Umbilical cord (tissue), 2 donors: Measurements from ENCODE around the gene IGSF21. TPM values are rescaled to one million over a fixed set of nuclear protein-coding genes. Genes with fewer than 3 reads are reported as not detected.
"Not testable (repeated sequence)": the region's sequence is repeated elsewhere in the genome, so short reads cannot be mapped to it uniquely, and the experiment has no call there.

Experiments
- DNase-seq: peaks from one replicate; pipeline ENCODE4 v3.0.0-alpha.2; 2015; ENCODE audit warnings: low spot score
- total RNA-seq: library from RNA; depleted of rRNA; stranded (reverse); fragments of >200 nt; gene quantifications from one replicate; pipeline ENCODE4 v1.2.3, GENCODE V29; 2014; ENCODE audit warnings: low replicate concordance; ENCODE audit not compliant: insufficient read depth

The IGSF21 gene
- total RNA-seq, 1 donor from 2014 or later, result 6.0 TPM

- no peak for DNase-seq
Observed at GRCh38 chr1:18353992-18354391, 246.4 kb downstream of the IGSF21 start.

GRCh38 chr1:18354612-18355011 lies 247.0 kb downstream of the IGSF21 start:
- DNase-seq, result no peak

DNA sequence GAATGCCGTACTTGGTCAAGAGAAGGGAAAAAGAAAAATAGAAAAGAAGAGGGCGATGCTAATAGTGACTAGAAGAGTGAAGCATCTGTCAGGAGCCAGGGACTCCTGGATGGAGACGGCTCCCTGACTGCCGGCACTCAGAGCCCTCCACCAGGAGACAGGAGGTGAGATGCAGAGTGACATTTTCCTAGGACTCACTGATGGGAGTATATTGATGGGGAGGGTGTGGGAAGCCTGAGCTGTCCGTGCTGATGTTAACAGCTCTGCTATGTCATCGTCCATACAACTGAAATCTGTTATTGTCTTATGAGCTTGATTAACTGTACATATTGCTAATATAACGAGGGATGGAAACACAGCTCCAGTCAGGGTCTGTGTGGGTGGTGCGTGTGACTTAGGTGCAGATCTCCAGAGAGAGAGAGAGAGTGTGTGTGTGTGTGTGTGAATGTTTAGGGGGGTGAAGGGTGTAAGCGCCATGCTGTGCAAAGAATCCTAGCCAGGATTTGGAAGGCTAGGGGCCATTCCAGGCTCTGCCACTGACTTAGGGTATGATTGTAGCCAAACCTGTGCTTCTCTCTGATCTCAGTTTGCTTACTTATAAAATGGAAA lies 250.1 kb downstream of the IGSF21 start:
- DNase-seq, result no peak

DNA sequence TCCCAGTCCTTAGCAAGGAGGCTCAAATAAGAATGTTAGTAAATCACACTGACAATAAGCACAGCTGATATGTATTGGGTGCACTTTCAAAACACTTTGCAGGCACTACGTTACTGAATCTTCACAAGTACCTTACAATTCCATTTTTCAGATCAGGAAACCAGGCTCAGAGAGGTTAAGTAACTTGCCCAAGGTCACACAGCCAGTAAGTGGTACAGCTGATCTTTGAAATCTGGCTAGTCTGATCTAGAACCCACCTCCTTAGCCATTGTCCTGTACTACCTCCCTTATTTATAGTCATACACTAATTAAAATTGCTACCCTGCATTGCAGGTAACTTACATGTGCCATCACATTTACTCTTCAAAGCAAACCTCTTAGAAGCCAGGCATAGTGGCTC lies 251.0 kb downstream of the IGSF21 start:
- DNase-seq, result no peak

GRCh38 chr1:18360251-18360650 lies 252.7 kb downstream of the IGSF21 start:
- no peak for DNase-seq

- no peak for DNase-seq
Observed at GRCh38 chr1:18362150-18362549, 254.6 kb downstream of the IGSF21 start.

DNA sequence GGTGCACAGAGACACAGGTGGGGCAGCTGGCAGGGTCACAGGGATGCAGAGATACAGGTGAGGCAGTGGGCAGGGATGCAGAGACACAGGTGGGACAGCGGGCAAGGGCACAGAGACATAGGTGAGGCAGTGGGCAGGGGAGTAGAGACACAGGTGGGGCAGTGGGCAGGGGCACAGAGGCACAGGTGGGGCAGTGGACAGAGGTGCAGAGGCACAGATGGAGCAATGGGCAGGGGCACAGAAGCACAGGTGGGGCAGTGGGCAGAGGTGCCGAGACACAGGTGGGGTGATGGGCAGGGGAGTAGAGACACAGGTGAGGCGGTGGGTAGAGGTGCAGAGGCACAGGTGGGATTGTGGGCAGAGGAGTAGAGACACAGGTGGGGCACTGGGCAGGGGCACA lies 255.8 kb downstream of the IGSF21 start:
- no peak for DNase-seq

GRCh38 chr1:18365099-18365705 lies 257.6 kb downstream of the IGSF21 start:
- DNase-seq, result no peak

DNA sequence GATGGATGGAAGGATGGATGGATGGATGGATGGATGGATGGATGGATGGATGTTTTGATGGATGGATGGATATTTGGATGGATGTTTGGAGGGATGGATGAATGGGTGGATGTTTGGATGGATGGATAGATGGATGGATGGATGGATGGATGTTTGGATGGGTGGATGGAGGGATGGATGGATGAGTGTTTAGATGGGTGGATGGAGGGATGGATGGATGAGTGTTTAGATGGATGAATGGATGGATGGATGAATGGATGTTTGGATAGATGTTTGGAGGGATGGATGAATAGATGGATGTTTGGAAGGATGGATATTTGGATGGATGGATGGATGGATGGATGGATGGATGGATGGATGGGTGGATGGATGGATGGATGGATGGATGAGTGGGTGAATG lies 264.9 kb downstream of the IGSF21 start:
- not testable (repeated sequence) for DNase-seq

GRCh38 chr1:18373151-18373550 lies 265.6 kb downstream of the IGSF21 start:
- DNase-seq, result no peak

DNA sequence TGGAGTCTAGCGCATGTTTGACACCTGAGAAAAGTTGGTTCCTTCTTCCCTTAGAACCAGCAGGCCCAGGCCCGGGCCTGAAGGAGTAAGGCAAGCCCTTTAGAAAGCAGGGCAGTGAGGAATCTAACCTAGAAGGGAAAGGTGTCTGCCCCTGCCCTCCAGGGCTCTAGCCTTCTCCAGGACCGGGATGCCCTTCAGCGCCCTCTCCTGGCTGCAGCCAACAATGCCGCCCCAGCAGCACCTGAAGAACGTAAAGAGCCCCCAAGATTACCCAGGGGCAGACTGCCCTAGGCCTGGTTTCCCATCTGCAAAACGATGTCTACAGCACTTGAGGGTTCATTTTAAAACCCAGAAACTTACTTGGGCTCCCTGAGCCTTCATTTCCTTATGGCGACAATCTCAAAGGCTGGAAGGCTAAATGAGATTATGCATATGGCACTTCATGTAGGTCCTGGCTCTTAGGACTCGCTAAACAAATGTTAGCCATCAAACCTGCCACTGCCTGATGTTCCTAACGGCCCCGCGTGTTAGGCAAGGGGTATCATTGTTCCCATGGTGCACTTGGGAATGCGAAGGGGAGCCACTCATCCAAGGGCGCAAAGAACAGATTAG lies 266.4 kb downstream of the IGSF21 start:
- no peak for DNase-seq

DNA sequence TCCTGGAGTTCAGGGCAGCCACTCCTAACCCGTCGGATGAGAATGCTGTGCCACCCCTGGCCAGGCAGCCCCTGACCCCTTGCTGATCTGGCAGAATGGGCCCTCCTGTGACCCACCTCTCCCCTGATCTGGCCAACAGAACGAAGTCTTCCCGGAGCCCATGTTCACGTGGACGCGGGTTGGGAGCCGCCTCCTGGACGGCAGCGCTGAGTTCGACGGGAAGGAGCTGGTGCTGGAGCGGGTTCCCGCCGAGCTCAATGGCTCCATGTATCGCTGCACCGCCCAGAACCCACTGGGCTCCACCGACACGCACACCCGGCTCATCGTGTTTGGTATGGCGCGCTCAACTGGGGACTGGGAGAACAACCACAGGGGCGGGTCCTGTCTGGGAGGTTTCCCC lies 269.1 kb downstream of the IGSF21 start:
- DNase-seq, result no peak

- DNase-seq, result no peak
Observed at GRCh38 chr1:18380288-18380687, 272.7 kb downstream of the IGSF21 start.

DNA sequence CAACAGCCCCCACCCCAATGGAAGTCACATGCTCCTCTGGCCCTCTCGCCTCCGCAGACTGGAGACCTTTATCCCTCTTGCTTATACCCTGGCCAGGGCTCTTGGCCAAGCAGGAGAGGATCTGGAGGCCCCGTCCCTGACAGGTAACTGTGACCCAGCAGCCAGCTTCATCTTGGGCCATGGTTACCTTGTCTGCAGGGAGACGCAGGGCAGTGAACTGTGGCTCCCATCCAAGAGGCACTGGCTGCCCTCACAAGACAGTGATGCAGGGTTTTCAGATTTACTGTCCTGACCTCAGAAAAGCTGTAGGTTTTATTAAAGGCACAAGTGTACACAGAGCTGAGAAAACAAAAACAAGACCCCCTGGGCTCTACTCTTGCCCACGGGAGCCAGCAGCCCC lies 276.5 kb downstream of the IGSF21 start:
- DNase-seq, result no peak

GRCh38 chr1:18384471-18384870 lies 276.9 kb downstream of the IGSF21 start:
- peak; percentile 79 for DNase-seq

DNA sequence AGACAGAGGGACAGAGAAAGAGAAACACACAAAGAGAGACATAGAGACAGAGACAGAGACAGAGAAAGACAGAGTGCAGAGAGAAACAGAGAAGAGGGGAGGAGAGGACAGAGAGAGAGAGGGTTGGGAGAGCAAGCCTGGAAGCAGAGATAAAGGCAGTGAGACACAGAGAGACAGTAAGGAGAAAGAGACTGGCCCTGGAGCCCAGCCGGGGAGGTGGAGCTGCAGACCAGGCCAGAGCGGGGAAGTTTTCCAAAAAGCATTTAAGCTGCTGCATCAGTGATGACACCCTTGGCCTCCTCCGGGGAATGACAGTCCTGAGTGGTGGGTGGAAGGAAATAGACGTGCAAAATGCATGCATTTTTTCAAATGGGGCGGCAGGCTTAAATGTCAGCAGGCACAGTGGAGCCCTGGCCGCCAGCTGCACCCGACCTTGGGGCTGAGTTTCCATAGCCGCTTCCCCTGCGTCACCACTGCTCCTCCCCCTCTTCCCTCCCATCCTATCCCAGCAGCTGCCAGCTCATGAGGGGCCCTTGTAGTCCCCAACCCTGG lies 277.7 kb downstream of the IGSF21 start:
- peak; percentile 97 for DNase-seq

DNA sequence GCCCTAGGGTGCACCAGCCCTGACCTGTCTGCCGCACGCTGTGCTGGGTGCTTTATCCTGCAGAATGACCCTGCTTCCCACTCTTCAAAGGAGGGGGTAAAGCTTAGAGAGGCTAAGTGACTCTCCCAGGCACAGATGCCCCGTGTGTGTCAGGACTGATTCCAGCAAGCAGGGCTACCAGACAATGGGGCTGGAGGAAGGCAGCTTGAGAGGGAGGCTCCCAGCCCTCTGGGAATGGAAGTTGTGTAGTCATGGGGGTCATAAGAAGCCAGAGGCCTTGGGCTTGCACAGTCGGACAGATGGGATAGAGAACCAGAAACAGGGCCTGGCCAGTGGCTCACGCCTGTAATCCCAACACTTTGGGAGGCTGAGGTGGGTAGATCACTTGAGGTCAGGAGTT lies 279.0 kb downstream of the IGSF21 start:
- DNase-seq, result no peak

- DNase-seq, result no peak
Observed at GRCh38 chr1:18387307-18387706, 279.7 kb downstream of the IGSF21 start.

DNA sequence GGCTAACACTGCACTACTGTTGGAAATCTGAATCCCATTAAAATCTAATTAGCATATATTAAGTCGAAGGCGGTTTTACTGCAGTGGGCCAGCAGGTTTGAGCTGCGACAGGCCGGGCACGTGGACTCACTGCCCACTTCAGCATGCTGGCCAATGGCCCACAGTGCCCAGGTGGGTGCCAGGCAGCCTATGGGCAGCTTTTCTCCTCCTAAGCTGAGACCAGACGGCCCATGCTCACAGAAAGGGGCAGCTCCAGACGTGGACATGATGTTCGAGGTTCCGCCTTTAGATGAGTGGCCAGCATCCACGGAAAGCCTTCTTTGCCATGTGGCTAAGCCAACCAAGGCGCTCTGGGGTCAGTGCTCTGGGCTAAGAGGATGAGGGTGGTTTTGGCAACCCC lies 283.4 kb downstream of the IGSF21 start:
- no peak for DNase-seq

DNA sequence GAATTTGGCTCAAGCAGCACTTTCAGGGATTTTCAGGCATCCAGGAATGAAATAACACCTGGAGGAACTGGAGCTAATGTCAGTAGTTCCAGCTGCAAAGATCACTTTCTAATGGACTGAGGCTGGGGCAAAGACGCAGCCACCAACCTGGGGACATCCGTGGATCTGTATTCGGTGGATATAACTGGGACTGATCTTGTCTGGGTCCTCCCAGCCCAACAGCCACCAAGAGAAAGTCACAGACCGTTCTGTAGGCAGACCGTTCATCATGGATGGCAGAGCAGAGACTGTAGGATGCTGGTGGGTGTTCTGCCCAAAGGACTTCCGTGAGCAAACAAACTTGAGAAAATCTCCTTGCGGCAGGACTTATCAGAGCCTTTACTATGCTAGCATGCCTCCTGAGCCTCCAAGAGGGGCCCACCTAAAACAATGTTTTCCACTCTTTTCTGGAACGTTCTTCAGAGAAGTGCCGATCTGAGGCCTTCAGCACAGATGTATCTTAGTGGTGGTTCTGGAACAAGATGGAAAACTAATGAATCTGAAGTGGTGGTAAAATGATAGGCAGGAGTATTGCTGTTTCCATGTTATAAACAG lies 287.1 kb downstream of the IGSF21 start:
- DNase-seq, result no peak

DNA sequence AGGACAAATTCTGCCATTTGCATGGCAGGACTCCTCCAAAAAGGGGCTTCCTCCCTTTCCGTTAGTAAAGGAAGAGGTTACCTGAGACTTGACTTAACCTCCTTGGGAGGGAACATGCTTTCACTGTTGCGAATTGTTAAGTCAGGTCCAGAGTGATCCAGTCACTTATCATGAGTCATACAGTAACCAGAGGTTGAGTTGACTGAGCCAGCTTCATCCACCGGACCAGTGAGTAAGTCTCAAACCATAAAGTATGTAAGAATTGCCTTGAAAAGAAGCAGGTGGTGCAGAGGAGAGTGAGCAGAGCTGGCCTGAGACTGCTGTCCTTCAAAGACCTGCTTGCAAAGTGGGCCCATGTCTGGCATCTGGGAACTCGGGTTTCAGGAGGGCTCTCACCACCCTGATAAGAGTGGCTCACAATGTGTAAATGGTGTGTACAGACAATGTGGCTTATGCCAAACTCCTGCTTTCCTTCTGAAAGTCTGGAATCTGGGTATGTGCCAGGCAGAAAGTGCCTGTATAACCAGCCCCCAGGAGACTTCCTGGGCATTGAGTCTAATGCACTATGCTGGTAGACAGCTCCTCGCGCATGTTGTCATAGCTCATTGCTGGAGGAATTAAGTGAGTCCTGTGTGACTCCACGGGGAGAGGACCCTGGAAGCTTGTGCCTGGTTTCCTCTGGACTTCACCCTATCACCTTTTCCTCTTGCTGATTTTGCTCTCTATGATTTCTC lies 288.8 kb downstream of the IGSF21 start:
- no peak for DNase-seq

- no peak for DNase-seq
Observed at GRCh38 chr1:18397641-18398040, 290.0 kb downstream of the IGSF21 start.
